ENCODE results near the gene LCP1. TPM values are rescaled to one million over a fixed set of nuclear protein-coding genes. Genes with fewer than 3 reads are reported as not detected.

The LCP1 gene
- total and polyA plus RNA-seq, 2 donors from 2014 or later: 5.6 to 73.5 TPM

DNA sequence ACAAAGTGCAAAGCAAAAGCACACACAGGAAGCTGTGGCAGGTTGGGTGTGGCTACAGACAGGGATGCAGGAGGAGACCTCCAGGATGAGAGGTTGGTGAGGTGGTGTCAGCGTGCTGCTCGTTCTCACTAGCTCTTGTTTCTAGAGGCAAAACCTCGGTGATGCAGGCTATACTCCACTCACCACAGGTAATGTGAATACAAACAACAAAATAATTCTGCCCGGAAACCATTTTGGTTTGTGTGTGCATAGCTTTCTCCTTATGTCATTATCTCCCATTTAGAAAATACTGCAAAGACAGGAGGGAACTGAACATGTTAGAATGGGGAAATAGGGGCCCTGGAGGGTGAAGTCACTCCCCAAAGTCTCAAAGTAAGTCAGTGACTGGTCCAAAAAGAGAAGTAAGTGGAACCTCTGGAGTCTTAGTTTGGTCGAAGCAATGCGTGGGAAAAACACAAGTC, 9.4 kb downstream of the LCP1 start:
- DNase-seq (no peak), FAIRE-seq (no peak)
- H3K4me1 ChIP-seq (ENCODE audit: control insufficient read depth in 2 of 3, insufficient read depth in 2 of 3, low read depth in 1 of 3, low read length in 3 of 3): peaks cover 0 to 2% (median 0%) of the 10 kb centered on the region in 3 donors
- no peaks in the 10 kb centered on the region for H3K36me3 ChIP-seq (ENCODE audit: control insufficient read depth in 2 of 3, insufficient read depth in 3 of 3, low read length in 3 of 3)
- H3K9ac ChIP-seq (ENCODE audit: low read length in 3 of 3): no peak overlapping the region
- H3K9me3 ChIP-seq (ENCODE audit: control insufficient read depth in 2 of 3, insufficient read depth in 1 of 3, low read length in 3 of 3): no peaks in the 10 kb centered on the region
- H3K27ac ChIP-seq (ENCODE audit: low read depth in 2 of 2, low read length in 2 of 2): no peak overlapping the region
- TF ChIP-seq CTCF (IDR thresholded peaks at IDR 0.05; ENCODE audit: borderline replicate concordance, extremely low read depth, insufficient read depth): no peak
- intact Hi-C loops (cut with DNase I): no loop called here
- no peak overlapping the region for H3K4me3 ChIP-seq (ENCODE audit: low read length in 3 of 3)
- no peaks in the 10 kb centered on the region for H3K27me3 ChIP-seq (ENCODE audit: control insufficient read depth, insufficient read depth, low read length)

- H3K27me3 ChIP-seq (ENCODE audit: control insufficient read depth, insufficient read depth, low read length): no peaks in the 10 kb centered on the region
- FAIRE-seq: no peak
- H3K9me3 ChIP-seq (ENCODE audit: control insufficient read depth in 2 of 3, insufficient read depth in 1 of 3, low read length in 3 of 3): no peaks in the 10 kb centered on the region
- no peak for DNase-seq
- intact Hi-C loops (cut with DNase I): no loop called here
- TF ChIP-seq CTCF (IDR thresholded peaks at IDR 0.05; ENCODE audit: borderline replicate concordance, extremely low read depth, insufficient read depth): no peak
- H3K9ac ChIP-seq (ENCODE audit: low read length in 3 of 3): no peak overlapping the region
- H3K36me3 ChIP-seq (ENCODE audit: control insufficient read depth in 2 of 3, insufficient read depth in 3 of 3, low read length in 3 of 3): no peaks in the 10 kb centered on the region
- peaks cover 0 to 2% (median 0%) of the 10 kb centered on the region in 3 donors for H3K4me1 ChIP-seq (ENCODE audit: control insufficient read depth in 2 of 3, insufficient read depth in 2 of 3, low read depth in 1 of 3, low read length in 3 of 3)
- H3K4me3 ChIP-seq (ENCODE audit: low read length in 3 of 3): no peak overlapping the region
- no peak overlapping the region for H3K27ac ChIP-seq (ENCODE audit: low read depth in 2 of 2, low read length in 2 of 2)
Observed at GRCh38 chr13:46171739-46172138, 10.2 kb downstream of the LCP1 start.

DNA sequence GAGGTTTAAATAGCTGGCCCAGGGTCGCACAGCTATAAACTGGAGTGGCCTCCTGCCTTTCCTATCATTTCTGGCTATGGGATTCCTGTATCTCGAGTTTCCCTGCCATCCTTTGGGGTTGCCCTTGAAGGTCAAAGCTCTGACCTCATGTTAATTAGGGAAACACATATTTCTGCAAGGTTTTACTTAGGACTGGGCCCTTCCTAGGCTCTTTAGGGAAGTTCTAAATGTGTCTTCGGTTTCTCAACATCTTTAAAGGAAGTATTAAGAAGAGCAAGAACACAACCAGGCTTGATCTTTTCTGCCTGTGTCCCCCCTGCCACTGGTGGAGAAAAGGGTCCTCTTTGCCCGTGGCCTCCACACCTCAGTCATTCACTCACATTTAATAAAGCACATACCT, 10.8 kb downstream of the LCP1 start:
- FAIRE-seq: no peak
- no peaks in the 10 kb centered on the region for H3K36me3 ChIP-seq (ENCODE audit: control insufficient read depth in 2 of 3, insufficient read depth in 3 of 3, low read length in 3 of 3)
- no peak for TF ChIP-seq CTCF (IDR thresholded peaks at IDR 0.05; ENCODE audit: borderline replicate concordance, extremely low read depth, insufficient read depth)
- H3K27ac ChIP-seq (ENCODE audit: low read depth in 2 of 2, low read length in 2 of 2): peak overlapping the region in 1 of 2 donors; percentile 7
- intact Hi-C loops (cut with DNase I): no loop called here
- no peaks in the 10 kb centered on the region for H3K9me3 ChIP-seq (ENCODE audit: control insufficient read depth in 2 of 3, insufficient read depth in 1 of 3, low read length in 3 of 3)
- peaks cover 0 to 2% (median 0%) of the 10 kb centered on the region in 3 donors for H3K4me1 ChIP-seq (ENCODE audit: control insufficient read depth in 2 of 3, insufficient read depth in 2 of 3, low read depth in 1 of 3, low read length in 3 of 3)
- H3K4me3 ChIP-seq (ENCODE audit: low read length in 3 of 3): no peak overlapping the region
- no peak overlapping the region for H3K9ac ChIP-seq (ENCODE audit: low read length in 3 of 3)
- H3K27me3 ChIP-seq (ENCODE audit: control insufficient read depth, insufficient read depth, low read length): no peaks in the 10 kb centered on the region
- no peak for DNase-seq

DNA sequence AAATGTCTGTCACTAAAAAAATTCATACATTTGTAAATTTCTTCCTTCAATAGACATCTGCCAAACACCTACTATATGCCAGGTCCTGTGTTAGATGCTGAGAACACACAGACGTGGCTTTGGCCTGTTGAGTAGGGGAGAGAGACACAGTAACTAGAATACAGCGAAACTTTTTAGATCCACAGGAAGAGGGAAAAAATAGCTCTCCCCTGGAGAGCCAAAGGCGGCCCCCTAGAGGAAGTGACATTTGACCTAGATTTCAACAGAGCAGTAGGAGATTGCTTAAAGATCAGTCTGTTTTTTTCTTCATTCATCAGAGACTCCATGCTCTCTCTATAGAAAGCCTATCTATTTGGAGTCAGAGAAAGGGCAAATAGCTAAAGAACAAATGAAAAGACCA, 11.3 kb downstream of the LCP1 start:
- FAIRE-seq (no peak), DNase-seq (peak in 1 of 5 donors; percentile 22)
- Histone ChIP-seq H3K9me3 (ENCODE audit: control insufficient read depth in 2 of 3, insufficient read depth in 1 of 3, low read length in 3 of 3) (no peaks in the 10 kb centered on the region), H3K36me3 (ENCODE audit: control insufficient read depth in 2 of 3, insufficient read depth in 3 of 3, low read length in 3 of 3) (no peaks in the 10 kb centered on the region), H3K9ac (ENCODE audit: low read length in 3 of 3) (no peak overlapping the region), H3K27ac (ENCODE audit: low read depth in 2 of 2, low read length in 2 of 2) (no peak overlapping the region), H3K4me1 (ENCODE audit: control insufficient read depth in 2 of 3, insufficient read depth in 2 of 3, low read depth in 1 of 3, low read length in 3 of 3) (peaks cover 0 to 2% (median 0%) of the 10 kb centered on the region in 3 donors), H3K27me3 (ENCODE audit: control insufficient read depth, insufficient read depth, low read length) (no peaks in the 10 kb centered on the region), H3K4me3 (ENCODE audit: low read length in 3 of 3) (no peak overlapping the region)
- no peak for TF ChIP-seq CTCF (IDR thresholded peaks at IDR 0.05; ENCODE audit: borderline replicate concordance, extremely low read depth, insufficient read depth)
- intact Hi-C loops (cut with DNase I): no loop called here
